ENCODE results near the gene ASB9. TPM values are rescaled to one million over a fixed set of nuclear protein-coding genes. Genes with fewer than 3 reads are reported as not detected.

Gene ASB9
- total RNA-seq, 1 experiment from 2014 or later = not detected

GRCh38 chrX:15244421-15244820 is 25.5 kb downstream of the ASB9 start:
- H3K4me1 ChIP-seq (ENCODE audit: insufficient read depth, low read length) = no peaks in the 10 kb centered on the region; the same call in 1 of the 2 replicates
- no peak overlapping the region for H3T11ph ChIP-seq (ENCODE audit: low read length)
- no peak overlapping the region for H3K4ac ChIP-seq (ENCODE audit: low read depth, low read length)
- H2BK12ac ChIP-seq (ENCODE audit: insufficient read length, low read depth, low read length) = no peak overlapping the region
- H2AK5ac ChIP-seq (ENCODE audit: insufficient read length, low read length) = no peak overlapping the region
- H2BK20ac ChIP-seq (ENCODE audit: low read depth, low read length, poor library complexity, severe bottlenecking) = no peak overlapping the region
- H3K36me3 Mint-ChIP-seq (ENCODE audit: insufficient read depth in 1 of 3, low read depth in 3 of 3) = no peaks in the 10 kb centered on the region
- H3K9ac ChIP-seq (ENCODE audit: extremely low read depth, insufficient read length, low read length) = no peak overlapping the region
- H2BK5ac ChIP-seq (ENCODE audit: insufficient read length, low read length) = no peak overlapping the region
- no peak overlapping the region for H4K5ac ChIP-seq (ENCODE audit: insufficient read length, low read depth, low read length)
- no peak overlapping the region for H2BK120ac ChIP-seq (ENCODE audit: low read depth, low read length, poor library complexity, severe bottlenecking)
- no peak overlapping the region for H2BK15ac ChIP-seq (ENCODE audit: low read depth, low read length)
- no peaks in the 10 kb centered on the region for H3K79me2 ChIP-seq (ENCODE audit: insufficient read depth, low read length)
- H3K27ac Mint-ChIP-seq = no peak overlapping the region
- H3K9me3 Mint-ChIP-seq = peaks cover 26 to 45% of the 10 kb centered on the region in 2 experiments
- TF ChIP-seq CTCF (conservative IDR thresholded peaks at IDR 0.05) = no peak
- no peak overlapping the region for H4K8ac ChIP-seq (replicated peaks; ENCODE audit: insufficient read length, low read depth, low read length)
- no peak overlapping the region for H3K4me3 Mint-ChIP-seq
- no CpG with 5 or more reads among the region's 5 CpGs for WGBS (ENCODE audit: extremely low coverage, insufficient read length, low lambda C conversion rate)
- H3K56ac ChIP-seq (ENCODE audit: insufficient read length, low read depth, low read length) = no peak overlapping the region
- no peaks in the 10 kb centered on the region for H3K9me3 ChIP-seq (ENCODE audit: control insufficient read depth, low read depth, low read length)
- no peaks in the 10 kb centered on the region for H4K20me1 ChIP-seq (ENCODE audit: control insufficient read depth, insufficient read depth, insufficient read length)
- no peaks in the 10 kb centered on the region for H3K4me1 Mint-ChIP-seq
- H3K18ac ChIP-seq (ENCODE audit: insufficient read length, low read depth, low read length) = no peak overlapping the region
- H3K4me2 ChIP-seq (ENCODE audit: insufficient read depth, insufficient read length, low read length) = no peak overlapping the region
- H3K79me1 ChIP-seq (ENCODE audit: insufficient read depth, low read depth, low read length, poor library complexity, severe bottlenecking) = no peaks in the 10 kb centered on the region
- no peak overlapping the region for H3K27ac ChIP-seq (ENCODE audit: insufficient read length, low read depth, low read length)
- no peak overlapping the region for H3K14ac ChIP-seq (ENCODE audit: insufficient read depth, low read length)
- H3K27me3 ChIP-seq (ENCODE audit: insufficient read depth, low read length) = no peaks in the 10 kb centered on the region
- no peaks in the 10 kb centered on the region for H3K27me3 Mint-ChIP-seq (ENCODE audit: low read depth)
- H4K91ac ChIP-seq (ENCODE audit: insufficient read length, low read depth, low read length) = no peak overlapping the region
- H3K23me2 ChIP-seq (ENCODE audit: insufficient read length, low read depth, low read length, poor library complexity, severe bottlenecking) = no peaks in the 10 kb centered on the region
- H2AFZ ChIP-seq (ENCODE audit: low read length) = no peak overlapping the region
- H3K23ac ChIP-seq (ENCODE audit: insufficient read length, low read depth, low read length) = no peak overlapping the region
- DNase-seq = no peak
